ENCODE data around the gene ANGPTL4. TPM values are rescaled to one million over a fixed set of nuclear protein-coding genes. Genes with fewer than 3 reads are reported as not detected.
"Not testable (repeated sequence)": the region's sequence is repeated elsewhere in the genome, so short reads cannot be mapped to it uniquely, and the experiment has no call there.

The ANGPTL4 gene
- total and polyA plus RNA-seq, 9 of the 15 experiments (the other 6 are each of a cell fraction or from before 2014, with no cell fraction given): 0.05 to 0.77 (median 0.22) TPM; not detected in 4

GRCh38 chr19:8376373-8376974 is 12.5 kb downstream of the ANGPTL4 start:
- BruUV-seq (replicated peaks); H4K20me1 ChIP-seq (replicated peaks; ENCODE audit: control insufficient read depth, insufficient read depth, low read length); H2AFZ ChIP-seq (ENCODE audit: low read depth, low read length); H3K9me1 ChIP-seq (ENCODE audit: control insufficient read depth, insufficient read depth, low read length); ATAC-seq; DNase-seq (ENCODE audit: extremely low read depth in 1 of 4, low spot score in 3 of 4); H3K79me2 ChIP-seq (ENCODE audit: control insufficient read depth, insufficient read depth, low read length); FAIRE-seq; H3K9me3 ChIP-seq (replicated peaks; ENCODE audit: control insufficient read depth, insufficient read depth, low read depth, low read length); H3K4me3 ChIP-seq; in situ Hi-C loops (cut with MboI); H3K4me2 ChIP-seq (ENCODE audit: insufficient read depth, low read length); H3K9ac ChIP-seq (ENCODE audit: insufficient read depth in 1 of 2, low read depth in 2 of 2, low read length in 2 of 2); intact Hi-C loops (cut with micrococcal nuclease); H3K27ac ChIP-seq (ENCODE audit: extremely low read depth, low read depth, low read length); H3K36me3 ChIP-seq (ENCODE audit: control insufficient read depth, insufficient read depth, low read length); H3K27me3 ChIP-seq (ENCODE audit: control insufficient read depth in 2 of 2, insufficient read depth in 2 of 2, low read length in 2 of 2): not testable (repeated sequence)
- peaks cover 1 to 11% of the 10 kb centered on the region in 2 experiments for H3K4me1 ChIP-seq (replicated peaks in 1 of 2; ENCODE audit: control insufficient read depth in 2 of 2, insufficient read depth in 2 of 2, low read length in 2 of 2)
- POLR2A ChIA-PET: interaction anchor here (0.7 to 2.9 kb wide), 3 partner anchors 11 to 18 kb away, joined by 3 to 6 read pairs (median 3); partner anchors contain the start of gene RAB11B
- peak; percentile 70 for TF ChIP-seq ASH1L (IDR thresholded peaks at IDR 0.05; ENCODE audit: borderline replicate concordance, low read depth, partially characterized antibody)
- TF ChIP-seq SUPT5H (IDR thresholded peaks at IDR 0.05): 0 out of 2 replicates have a peak, but pooled peaks have one; percentile 24
- TF ChIP-seq NFYB (IDR thresholded peaks at IDR 0.05; ENCODE audit: extremely low read depth, insufficient read length): peak; percentile 46
- WGBS (ENCODE audit: insufficient coverage, low coverage, missing lambda C conversion rate): 80% methylated on average over 9 of the region's 10 CpGs
- CTCF ChIA-PET (ENCODE audit: low intra/inter-chr PET ratio): interaction anchor here (0.6 kb wide), 1 partner anchor 107 kb away, joined by 3 read pairs; no protein-coding TSS in a partner anchor

- WGBS (ENCODE audit: insufficient coverage, low coverage, missing lambda C conversion rate): 33% methylated on average over 1 of the region's 1 CpG
- no peaks in the 10 kb centered on the region for H3K9me1 ChIP-seq (ENCODE audit: control insufficient read depth, insufficient read depth, low read length)
- no TSS peak for BruUV-seq (replicated peaks)
- no peak overlapping the region for H3K4me2 ChIP-seq (ENCODE audit: insufficient read depth, low read length)
- ATAC-seq: no peak
- H3K79me2 ChIP-seq (ENCODE audit: control insufficient read depth, insufficient read depth, low read length): no peaks in the 10 kb centered on the region; the same call in 2 of the 3 replicates
- H3K27ac ChIP-seq (ENCODE audit: extremely low read depth, low read depth, low read length): no peak overlapping the region
- no peak overlapping the region for H2AFZ ChIP-seq (ENCODE audit: low read depth, low read length)
- H3K4me1 ChIP-seq (replicated peaks in 1 of 2; ENCODE audit: control insufficient read depth in 2 of 2, insufficient read depth in 2 of 2, low read length in 2 of 2): peaks cover 0 to 7% of the 10 kb centered on the region in 2 experiments; a peak in 4 of 5 replicates
- H4K20me1 ChIP-seq (replicated peaks; ENCODE audit: control insufficient read depth, insufficient read depth, low read length): no peaks in the 10 kb centered on the region
- no peak for FAIRE-seq
- H3K4me3 ChIP-seq: no peak overlapping the region
- peaks cover 5% of the 10 kb centered on the region; the same call in 1 of the 2 replicates for H3K9me3 ChIP-seq (replicated peaks; ENCODE audit: control insufficient read depth, insufficient read depth, low read depth, low read length)
- in situ Hi-C loops (cut with MboI) (no loop called here), intact Hi-C loops (cut with micrococcal nuclease) (no loop called here)
- H3K9ac ChIP-seq (ENCODE audit: insufficient read depth in 1 of 2, low read depth in 2 of 2, low read length in 2 of 2): no peak overlapping the region
- H3K27me3 ChIP-seq (ENCODE audit: control insufficient read depth in 2 of 2, insufficient read depth in 2 of 2, low read length in 2 of 2): no peaks in the 10 kb centered on the region
- ChIA-PET CTCF (ENCODE audit: low intra/inter-chr PET ratio) (interaction anchor here (0.6 kb wide), 1 partner anchor 13 kb away, joined by 4 read pairs; no protein-coding TSS in a partner anchor), POLR2A (interaction anchor here (2.9 kb wide), 1 partner anchor 12 kb away, joined by 6 read pairs; the partner anchor contains the start of gene RAB11B)
- H3K36me3 ChIP-seq (ENCODE audit: control insufficient read depth, insufficient read depth, low read length): no peaks in the 10 kb centered on the region
- TF ChIP-seq BRF2 (IDR thresholded peaks at IDR 0.05; ENCODE audit: borderline replicate concordance, insufficient read depth, insufficient read length) (no peak), POLR2G (IDR thresholded peaks at IDR 0.05; ENCODE audit: low read depth, low read length) (no peak), TFAP4 (CRISPR knock-in tag; IDR thresholded peaks at IDR 0.05; ENCODE audit: borderline replicate concordance) (no peak), ZNF518B (CRISPR knock-in tag; IDR thresholded peaks at IDR 0.05) (no peak), KLF16 (IDR thresholded peaks at IDR 0.05) (no peak), ZNF436 (CRISPR knock-in tag; IDR thresholded peaks at IDR 0.05) (no peak)
- DNase-seq (ENCODE audit: extremely low read depth in 1 of 4, low spot score in 3 of 4): no peak
Observed at GRCh38 chr19:8377598-8377997, 13.6 kb downstream of the ANGPTL4 start.
